ENCODE measurements around the gene TMEM258.

The TMEM258 gene

DNA sequence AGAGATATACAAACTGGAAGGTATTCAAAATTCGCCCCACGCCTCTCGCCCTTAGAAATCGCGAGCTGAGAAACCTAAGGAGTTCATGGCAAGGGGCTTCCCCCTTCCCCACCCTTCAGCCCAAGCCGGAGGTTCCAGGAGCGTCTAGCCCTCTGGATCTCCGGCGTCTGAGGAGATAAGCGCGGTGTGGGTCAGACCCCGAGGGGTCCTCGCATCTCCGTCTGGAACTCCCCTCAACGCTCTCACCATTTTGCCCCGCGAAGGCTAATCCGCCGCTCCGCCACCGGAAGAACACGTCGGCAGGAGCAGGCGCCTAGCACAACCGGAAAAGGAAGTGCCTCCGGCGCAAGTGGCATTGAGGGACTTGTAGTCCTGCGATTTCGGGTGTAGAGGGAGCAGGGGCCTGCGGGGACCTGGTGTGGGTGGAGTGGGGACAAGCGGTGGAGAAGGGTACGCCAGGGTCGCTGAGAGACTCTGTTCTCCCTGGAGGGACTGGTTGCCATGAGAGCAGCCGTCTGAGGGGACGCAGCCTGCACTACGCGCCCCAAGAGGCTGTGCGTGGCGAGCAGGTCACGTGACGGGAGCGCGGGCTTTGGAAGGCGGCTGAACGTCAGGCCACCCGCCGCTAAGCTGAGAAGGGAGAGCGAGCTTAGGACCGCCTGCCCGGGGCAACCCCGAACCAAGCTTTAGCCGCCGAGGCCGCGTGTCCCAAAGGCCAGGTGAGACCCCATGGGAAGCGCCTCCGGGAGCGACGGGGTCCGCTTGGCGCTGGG, at the start of gene TMEM258, which contains the start of gene FEN1:
TMEM258 (minus strand) TSS at position 290 of the 773 bp plus-strand sequence; CDS start at position 249, 41 bp downstream.
FEN1 (plus strand) TSS at position 602 of the 773 bp plus-strand sequence. CDS start 2,451 bp downstream, outside the sequence.
- peak; percentile 94 for DNase-seq (ENCODE audit: low spot score)

DNA sequence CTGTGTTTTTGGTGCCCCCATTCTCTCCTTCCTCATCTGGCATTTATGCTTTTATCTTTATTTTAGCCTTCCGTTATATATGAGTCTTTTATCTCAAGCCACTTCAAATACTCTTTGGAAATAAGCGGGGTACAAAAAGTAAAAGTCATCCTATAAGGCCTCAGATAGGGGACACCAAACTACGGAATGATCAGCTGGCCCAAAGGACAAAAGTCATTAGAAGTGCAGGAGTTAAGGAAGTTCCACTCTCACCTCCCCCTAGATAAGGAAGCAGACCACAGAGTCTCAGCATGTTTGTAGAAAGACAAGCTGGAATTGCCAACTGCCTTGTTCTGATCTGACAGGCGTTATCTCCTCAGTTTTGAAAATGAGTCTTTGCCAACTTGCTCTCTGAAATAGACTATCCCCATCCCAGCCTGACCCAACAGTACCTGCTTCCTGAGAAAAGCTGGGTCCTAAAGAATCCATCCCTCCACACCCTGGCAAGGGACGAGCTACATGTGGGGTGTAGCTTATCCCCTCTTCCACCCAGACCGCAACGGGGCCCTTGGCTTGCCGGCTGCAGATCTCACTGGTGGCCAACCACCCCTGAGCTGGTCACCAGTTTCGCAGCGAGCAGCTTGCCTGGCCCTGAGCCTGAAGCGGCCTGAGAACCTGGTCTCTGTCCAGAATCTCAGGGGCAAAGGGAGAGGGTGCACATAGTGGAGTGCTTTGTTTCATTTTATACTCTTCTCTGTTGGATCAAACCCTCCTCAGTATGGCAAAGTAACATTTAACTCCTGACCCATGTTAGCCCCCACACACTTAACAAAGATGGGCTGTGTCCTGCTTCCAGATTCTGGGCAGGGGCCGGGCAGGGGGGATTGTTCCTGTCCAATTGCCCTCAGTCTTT, 49.5 kb upstream of the TMEM258 start:
- peak; percentile 50 for DNase-seq (ENCODE audit: low spot score)

DNA sequence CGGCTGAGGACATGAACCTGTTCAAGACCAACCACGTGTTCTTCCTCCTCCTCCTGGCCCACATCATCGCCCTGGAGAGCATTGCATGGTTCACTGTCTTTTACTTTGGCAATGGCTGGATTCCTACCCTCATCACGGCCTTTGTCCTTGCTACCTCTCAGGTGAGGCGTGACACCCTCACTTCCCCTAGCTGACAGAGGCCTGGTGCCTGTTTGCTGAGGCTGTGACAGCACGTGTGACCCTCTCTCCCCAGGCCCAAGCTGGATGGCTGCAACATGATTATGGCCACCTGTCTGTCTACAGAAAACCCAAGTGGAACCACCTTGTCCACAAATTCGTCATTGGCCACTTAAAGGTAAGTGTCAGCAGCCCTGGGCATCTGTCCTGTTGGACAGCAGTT, 48.0 kb upstream of the TMEM258 start:
- DNase-seq (ENCODE audit: low spot score) = no peak

DNA sequence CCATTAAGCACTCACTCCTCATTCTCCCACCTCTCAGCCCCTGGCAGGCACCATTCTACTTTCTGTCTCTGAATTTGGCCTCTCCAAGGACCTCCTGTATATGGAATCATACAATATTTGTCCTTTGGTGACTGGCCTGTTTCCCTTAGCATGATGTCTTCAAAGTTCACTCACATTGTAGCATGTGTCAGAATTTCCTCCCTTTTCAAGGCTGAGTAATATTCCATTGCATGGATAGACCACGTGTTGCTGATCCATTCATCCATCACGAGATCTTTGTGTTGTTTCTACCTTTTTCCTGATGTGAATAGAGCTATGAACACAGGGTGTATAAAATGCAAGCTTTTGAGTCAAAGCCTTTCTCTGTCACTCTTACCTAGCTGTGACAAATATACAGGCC, 47.3 kb upstream of the TMEM258 start:
- no peak for DNase-seq (ENCODE audit: low spot score)

DNA sequence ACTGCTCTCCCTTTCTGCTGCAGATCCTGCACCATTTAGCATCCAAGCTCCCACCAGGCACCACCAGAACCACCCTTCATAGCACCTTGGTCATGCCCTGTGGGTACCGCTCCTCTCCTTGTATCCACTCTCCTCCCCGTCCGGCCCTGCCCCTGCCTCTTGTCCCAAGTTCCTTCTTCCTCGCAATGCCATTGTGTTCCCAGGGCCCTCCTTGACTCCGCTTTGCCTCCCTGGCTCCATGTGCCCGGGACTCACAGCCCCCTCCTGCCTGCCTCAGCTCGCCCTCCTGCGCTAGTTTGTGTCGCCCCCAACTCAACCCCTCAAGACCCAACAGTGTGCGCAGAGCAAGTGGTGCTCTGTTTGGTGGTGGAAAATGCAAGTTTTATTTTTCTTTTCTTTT, 46.5 kb upstream of the TMEM258 start:
- DNase-seq (ENCODE audit: low spot score) = no peak

DNA sequence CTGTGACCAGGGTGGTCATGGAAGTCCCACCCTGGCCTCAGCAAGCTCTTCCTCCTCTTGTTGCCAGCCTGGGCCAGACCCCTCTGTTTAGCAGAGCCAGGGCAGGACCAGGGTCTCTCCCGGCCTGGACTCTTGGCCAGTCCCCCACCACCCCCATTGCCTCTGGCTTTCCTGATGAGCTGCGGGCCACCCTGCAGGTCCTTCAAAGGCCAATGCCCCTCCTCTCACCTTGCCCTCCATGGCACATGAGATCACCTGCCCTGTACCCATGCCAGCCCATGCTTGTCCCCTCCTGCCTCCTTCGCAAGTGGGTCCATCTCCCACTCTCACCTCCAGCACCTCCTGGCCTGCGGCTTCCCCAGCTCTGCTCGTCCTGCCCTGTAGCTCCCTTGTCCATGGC, 46.1 kb upstream of the TMEM258 start:
- no peak for DNase-seq (ENCODE audit: low spot score)

DNA sequence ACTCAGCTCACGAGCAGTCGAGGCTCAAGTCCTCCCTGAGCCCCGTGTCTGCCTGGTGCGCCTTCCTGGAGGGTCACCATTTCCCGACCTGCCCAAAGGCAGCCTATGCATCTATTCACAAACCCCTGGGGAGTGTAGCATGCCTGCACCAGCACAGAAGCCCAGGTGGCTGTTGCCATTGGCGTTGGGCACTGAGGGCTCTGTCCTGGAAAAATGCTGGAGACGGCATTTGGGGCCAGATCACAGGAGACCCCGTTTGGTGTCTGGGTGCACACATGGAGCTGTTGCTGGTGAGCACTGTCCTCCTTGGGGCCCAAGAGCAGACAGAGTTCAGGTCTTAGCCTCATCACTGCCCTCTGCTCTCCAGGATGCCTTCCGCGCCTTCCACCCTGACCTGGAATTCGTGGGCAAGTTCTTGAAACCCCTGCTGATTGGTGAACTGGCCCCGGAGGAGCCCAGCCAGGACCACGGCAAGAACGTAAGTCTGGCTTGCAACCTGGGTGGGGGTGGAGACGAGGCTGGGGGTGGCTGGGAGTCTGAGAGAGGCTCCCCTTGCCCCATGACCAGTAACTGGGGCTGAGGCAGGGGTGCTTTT, 45.1 kb upstream of the TMEM258 start:
- no peak for DNase-seq (ENCODE audit: low spot score)

DNA sequence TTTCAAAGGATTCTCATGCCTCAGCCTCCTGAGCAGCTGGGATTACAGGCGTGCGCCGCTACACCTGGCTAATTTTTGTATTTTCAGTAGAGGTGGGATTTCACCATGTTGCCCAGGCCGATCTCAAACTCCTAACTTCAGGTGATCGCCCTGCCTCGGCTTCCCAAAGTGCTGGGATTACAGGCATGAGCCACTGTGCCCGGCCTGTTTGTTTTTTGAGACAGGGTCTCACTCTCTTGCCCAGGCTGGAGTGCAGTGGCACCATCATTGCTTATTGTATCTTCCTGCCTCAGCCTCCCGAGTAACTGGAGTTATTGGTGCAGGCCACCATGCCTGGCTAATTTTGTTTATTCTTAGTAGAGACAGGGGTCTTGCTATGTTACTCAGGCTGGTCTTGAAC, 43.8 kb upstream of the TMEM258 start:
- no peak for DNase-seq (ENCODE audit: low spot score)

DNA sequence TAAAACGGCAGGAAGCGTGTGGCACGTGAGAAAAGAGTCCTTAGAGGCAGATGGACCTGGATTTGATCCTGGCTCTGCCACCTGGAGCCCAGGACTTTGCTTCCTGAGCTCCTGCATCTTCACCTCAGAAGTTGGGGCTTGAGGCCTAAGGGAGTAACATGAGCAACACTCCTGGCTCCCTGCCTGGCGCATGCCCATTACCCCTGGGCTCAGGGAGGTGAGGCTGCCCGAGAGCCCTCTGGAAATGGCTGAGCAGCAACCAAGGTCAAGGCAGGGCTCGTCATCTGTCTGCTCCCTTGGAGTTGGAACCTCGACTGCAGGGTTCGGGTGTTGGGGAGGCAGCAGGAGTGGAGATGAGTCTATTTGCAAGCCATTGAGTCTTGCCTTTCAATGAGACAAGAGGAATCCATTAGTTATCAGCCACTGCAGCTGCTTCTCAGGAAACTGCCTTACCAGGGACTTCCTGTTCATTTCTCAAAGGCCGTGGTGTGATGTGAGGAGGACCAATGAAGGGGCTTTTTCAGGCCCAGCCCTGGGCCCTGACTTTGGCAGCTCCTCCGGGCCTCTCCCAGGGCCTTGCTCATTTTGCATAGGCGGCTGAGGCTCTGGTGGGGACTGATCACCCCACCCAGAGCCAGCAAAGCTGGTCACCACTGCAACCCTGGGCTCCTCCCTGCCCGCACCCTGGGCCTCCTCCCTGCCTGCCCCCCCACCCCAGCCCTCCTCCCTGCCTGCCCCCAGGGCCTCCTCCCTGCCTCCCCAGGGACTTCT, 42.1 kb upstream of the TMEM258 start:
- DNase-seq (ENCODE audit: low spot score) = no peak

DNA sequence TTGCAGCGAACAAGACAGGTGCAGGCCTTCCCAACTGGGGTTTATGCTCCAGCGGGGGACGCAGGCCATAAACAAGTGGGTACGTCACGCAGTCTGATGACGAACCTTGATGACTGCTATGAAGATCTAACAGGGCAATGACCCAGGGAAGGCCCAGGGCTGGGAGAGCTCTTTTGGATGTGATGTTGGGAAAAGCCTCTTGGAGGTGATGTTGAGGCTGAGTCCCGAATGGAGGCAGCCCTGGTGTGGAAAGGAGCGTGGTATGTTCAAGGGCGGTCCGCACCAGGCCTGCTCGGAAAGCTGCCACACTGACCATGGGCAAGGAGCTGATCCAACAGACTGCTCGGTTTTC, 41.5 kb upstream of the TMEM258 start:
- DNase-seq (ENCODE audit: low spot score) = no peak

DNA sequence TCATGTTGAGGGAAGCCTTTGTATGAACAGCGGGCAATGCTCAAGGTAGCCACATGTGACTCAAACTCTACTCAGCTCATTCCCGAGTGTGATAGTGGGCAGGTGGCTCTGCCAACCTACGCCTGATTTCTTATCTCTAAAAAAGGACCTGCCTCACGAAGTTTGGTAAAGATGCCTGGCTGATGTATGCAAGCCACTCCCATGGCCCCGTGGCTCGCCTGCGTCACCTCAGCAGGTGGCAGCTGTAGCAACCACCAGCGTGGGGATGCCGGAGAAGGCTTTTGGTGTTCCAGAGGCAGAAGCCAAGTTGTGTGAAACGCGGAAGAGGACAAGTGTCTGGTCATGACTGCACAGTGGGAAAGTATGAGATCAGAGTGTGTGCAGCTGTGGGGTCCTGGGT, 41.1 kb upstream of the TMEM258 start:
- no peak for DNase-seq (ENCODE audit: low spot score)

DNA sequence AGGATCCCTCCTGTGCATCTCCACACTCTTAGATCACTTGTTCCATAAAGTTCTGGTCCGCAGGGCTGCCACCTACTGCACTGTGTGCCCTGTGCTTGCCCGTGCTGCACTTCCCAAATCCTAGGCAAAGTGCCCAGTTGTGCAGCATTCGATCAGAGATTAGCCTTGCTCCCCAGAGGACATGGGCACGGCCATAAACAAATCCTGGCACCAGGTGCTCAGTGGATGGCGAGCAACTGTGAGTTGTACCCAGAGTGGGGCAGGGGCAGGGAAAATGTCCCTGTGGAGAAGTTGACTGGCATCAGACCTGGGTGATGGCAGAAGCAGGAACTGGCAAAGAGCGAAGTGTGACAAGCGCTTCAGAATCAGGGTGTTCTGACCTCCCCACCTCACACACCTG, 40.4 kb upstream of the TMEM258 start:
- DNase-seq (ENCODE audit: low spot score) = no peak

DNA sequence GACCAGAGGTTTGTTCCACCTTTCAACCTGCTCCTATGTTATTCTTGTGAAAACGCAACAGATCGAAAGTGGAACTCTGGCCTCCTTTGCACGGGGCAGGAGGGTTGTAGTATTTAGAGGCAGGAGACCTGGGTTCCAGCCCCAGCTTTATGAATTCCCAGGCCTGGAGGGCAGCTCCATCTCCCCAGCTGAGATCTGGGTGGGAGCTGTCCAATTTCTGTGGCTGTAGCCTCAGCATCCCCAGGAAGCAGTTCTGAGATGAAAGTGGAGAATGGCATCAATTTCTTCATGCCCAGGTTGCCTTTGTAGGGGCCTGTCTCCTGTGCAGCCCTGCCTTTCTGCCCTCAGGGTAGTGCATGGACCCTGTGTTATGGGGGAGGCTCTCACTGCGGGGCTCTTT, 39.8 kb upstream of the TMEM258 start:
- no peak for DNase-seq (ENCODE audit: low spot score)

DNA sequence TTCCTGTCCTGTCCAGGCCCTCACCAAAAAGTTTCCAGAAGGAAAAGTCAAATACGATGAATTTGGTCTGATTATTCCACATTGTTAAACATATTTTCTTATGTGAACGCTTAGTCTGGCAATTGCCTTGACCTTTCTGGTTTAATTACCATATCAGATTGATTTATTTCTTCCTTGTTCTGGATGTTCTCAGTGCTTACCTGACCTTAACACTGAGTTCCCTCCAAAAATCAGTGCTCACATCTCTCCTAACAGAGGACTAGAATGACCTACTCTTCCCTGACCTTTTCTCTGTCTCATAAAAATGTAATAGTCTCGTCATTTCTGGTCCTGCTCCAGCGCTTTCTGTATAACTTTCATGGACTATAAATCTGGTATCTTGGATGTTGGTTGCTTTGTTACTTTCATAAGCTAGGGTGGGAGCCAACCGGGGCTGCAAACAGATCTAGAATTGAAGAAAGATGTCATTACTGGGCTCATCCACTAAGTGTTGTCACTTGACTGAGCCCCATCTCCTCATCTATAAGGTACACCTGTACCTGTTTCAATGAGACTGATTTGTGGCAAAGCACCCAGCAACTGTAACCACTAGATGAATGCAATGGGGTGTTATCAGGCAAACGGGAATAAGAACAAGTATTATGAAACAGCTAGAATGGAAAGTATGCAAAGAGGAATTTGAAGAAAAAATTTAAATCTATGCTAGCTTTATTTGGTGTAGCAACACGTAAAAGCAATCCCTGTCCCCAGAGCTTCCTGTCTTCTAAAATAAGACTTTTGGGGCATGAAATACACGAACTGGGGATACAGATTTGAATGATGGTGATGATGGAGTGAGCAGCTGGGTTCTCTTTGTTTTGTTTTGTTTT, 38.1 kb upstream of the TMEM258 start:
- no peak for DNase-seq (ENCODE audit: low spot score)

DNA sequence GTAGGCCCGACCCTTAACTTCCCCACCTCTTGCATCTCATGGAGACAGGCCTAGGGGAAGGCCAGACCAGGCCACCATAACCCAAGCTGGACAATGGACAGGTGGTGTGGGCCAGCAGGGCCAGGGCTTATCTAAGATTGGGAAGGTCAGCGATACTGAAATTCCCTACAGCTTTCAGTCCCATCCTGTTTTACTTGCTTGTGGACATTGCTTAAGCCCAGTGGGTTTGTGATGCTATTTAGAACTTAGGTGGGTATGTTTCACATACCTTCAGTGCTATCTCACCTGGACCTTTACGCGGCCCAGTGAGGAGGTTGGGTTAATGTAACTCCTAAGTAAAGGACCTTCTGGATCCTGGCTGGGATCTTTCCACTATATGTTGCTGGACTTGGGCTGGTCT, 37.4 kb upstream of the TMEM258 start:
- no peak for DNase-seq (ENCODE audit: low spot score)

DNA sequence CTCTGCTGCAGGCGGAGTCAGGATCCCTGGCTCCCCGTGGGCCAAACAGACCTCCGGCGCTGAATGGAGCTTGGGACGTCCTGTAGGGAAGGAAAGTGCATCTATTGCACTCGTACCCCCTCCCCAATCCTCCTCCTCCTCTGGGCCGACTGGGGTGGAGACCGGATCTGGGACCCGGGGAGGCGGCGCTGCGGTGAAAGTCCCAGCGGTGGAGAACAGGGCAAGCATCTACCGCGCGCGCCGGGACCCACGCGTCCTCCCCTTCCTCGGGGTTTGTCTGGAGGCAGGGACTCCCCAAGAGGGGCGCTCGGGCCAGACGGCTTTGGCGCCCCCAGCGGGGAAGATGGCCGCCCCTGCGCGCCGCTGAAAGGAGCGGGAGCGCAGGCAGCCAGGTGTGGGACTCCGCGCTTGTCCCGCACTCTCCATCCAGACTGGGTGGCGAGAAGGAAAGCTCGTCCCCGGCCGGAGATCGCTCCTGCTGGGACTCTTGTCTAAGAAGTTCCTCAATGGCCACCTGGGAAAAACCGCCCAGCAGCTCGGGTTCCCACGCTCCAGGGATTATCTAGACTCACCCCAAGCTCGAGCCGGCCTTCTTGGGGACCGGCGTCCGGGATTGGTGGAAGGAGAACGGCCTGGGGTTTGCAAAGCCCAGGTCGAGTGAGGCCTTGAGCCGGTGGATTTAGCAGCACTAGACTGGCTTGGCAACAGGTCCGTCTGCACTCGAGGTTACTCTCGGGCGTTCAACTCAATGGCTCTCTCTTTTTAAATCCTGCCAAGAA, 36.4 kb upstream of the TMEM258 start:
- no peak for DNase-seq (ENCODE audit: low spot score)

DNA sequence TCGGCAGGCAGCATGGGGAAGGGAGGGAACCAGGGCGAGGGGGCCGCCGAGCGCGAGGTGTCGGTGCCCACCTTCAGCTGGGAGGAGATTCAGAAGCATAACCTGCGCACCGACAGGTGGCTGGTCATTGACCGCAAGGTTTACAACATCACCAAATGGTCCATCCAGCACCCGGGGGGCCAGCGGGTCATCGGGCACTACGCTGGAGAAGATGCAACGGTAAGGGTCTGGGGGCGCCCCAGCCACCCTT, 35.9 kb upstream of the TMEM258 start:
- no peak for DNase-seq (ENCODE audit: low spot score)

DNA sequence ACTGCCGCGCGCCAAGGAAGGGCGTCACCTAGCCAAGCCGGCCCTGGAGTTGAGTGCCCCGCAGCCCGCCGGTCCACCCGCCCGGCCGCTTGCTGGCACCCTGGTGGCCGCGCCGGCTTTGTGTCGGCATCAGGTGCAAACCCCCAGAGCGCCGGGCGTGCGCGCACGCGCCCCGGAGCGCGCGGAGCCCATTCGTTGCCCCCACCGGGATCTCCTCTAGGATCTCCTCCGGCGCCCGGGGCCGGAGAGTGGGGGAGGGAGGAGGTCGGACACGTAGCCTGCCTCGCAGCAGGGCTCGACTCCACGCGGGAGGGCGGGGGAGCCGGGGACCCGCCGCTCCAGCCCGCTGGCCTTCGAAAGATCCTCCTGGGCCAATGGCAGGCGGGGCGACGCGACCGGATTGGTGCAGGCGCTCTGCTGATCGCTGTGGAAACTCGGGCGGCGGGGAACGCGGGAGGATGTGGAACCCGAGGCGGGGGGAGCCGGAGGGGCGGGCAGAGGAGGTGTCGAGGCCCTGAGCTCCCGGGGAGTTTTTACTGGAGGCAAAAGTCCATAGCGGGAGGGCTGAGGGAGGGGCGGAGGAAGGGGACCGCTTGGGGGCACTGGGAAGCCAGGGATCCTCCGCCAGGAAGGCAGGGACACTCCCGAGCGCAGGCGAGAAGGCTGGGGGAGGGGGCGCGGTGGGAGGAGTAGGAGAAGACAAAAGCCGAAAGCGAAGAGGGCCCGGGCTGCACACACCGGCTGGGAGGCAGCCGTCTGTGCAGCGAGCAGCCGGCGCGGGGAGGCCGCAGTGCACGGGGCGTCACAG, 35.4 kb upstream of the TMEM258 start, which contains the start of gene FADS2:
FADS2 (plus strand) TSS at position 730 of the 808 bp plus-strand sequence. CDS start 91 bp downstream, outside the sequence.
- DNase-seq (ENCODE audit: low spot score) = peak; percentile 94

DNA sequence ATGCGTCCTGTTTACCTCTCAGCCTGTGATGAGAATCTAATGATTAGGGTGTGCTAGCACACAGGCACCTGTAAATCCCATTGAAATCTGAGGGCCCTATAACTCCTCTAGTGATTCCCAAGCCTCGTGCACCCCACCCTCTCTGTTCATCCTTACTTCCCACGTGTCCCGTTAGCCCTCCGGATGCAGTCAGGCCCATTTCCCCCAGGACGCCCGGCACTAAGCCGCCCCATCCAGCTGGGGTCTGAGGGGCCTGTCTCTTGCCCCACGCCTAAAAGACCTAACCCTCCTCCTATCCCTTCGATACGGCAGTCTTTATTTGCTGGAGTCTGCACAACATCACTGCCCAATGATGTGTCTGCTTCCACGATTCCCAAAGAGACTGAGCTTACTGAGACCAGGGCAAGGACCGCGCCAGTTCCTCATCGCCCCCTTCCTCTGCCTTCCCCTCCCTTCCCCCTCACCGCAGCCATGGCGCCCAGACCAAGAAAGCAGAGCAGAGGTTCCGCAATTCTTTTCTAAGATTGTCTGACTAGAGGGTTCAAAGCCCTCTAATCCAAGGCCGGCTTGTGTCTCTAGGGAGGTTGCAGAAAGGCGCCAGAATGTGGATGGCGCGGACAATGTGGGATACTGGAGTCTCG, 34.7 kb upstream of the TMEM258 start:
- DNase-seq (ENCODE audit: low spot score) = no peak

Data from putamen (tissue), 1 donor.